GM18502 (cell line): ENCODE measurements around the gene CNN3.

ENCODE experiments used
- ATAC-seq: cut with Tn5 transposase; IDR thresholded peaks from one replicate; pipeline ENCODE4 v1.9.1; 2021; ENCODE audit warnings: mild to moderate bottlenecking; ENCODE audit not compliant: unreplicated experiment, poor library complexity

CNN3 gene

GRCh38 chr1:94926915-94927404, at the start of gene CNN3:
Gene CNN3, minus strand, starts transcription at chr1:94927110. Its CDS starts 216 bp downstream, at chr1:94926894.
- ATAC-seq: peak; percentile 88

- no peak for ATAC-seq
These were observed 47.9 kb upstream of the CNN3 start for GRCh38 chr1:94974824-94975223.

- ATAC-seq: no peak
These were observed 47.3 kb upstream of the CNN3 start for GRCh38 chr1:94974241-94974640.

GRCh38 chr1:94973309-94973922, 46.5 kb upstream of the CNN3 start:
- ATAC-seq: no peak

- ATAC-seq: no peak
These were observed 44.6 kb upstream of the CNN3 start for GRCh38 chr1:94971491-94971924.

GRCh38 chr1:94970783-94971182, 43.9 kb upstream of the CNN3 start:
- no peak for ATAC-seq

- ATAC-seq: no peak
These were observed 42.2 kb upstream of the CNN3 start for GRCh38 chr1:94969137-94969536.

GRCh38 chr1:94966033-94966432, 39.1 kb upstream of the CNN3 start:
- no peak for ATAC-seq

GRCh38 chr1:94963864-94964263, 37.0 kb upstream of the CNN3 start:
- no peak for ATAC-seq

- peak; percentile 97 for ATAC-seq
These were observed 35.7 kb upstream of the CNN3 start for GRCh38 chr1:94962409-94963265.

GRCh38 chr1:94961988-94962387, 35.1 kb upstream of the CNN3 start:
- ATAC-seq: no peak

- ATAC-seq: no peak
These were observed 34.7 kb upstream of the CNN3 start for GRCh38 chr1:94961582-94961981.

GRCh38 chr1:94958081-94958480, 31.2 kb upstream of the CNN3 start:
- no peak for ATAC-seq

- no peak for ATAC-seq
These were observed 29.1 kb upstream of the CNN3 start for GRCh38 chr1:94955767-94956632.

- no peak for ATAC-seq
These were observed 27.6 kb upstream of the CNN3 start for GRCh38 chr1:94954263-94955220.

GRCh38 chr1:94953746-94954145, 26.8 kb upstream of the CNN3 start:
- no peak for ATAC-seq

- no peak for ATAC-seq
These were observed 26.2 kb upstream of the CNN3 start for GRCh38 chr1:94953107-94953506.

GRCh38 chr1:94952539-94952938, 25.6 kb upstream of the CNN3 start:
- ATAC-seq: no peak

- no peak for ATAC-seq
These were observed 24.7 kb upstream of the CNN3 start for GRCh38 chr1:94951509-94952208.
